Thoracic aorta (tissue), 2 donors: Measurements from ENCODE around the gene ACOT7. TPM values are rescaled to one million over a fixed set of nuclear protein-coding genes. Genes with fewer than 3 reads are reported as not detected.
"Not testable (repeated sequence)": the region's sequence is repeated elsewhere in the genome, so short reads cannot be mapped to it uniquely, and the experiment has no call there.

Source experiments
- ATAC-seq: fragments of 150-250 bp; one replicate; pipeline ENCODE4 v1.8.0; 2017; ENCODE audit warnings: low read depth; ENCODE audit not compliant: insufficient number of reproducible peaks, low FRiP score
- DNase-seq: peaks from one replicate; pipeline ENCODE4 v3.0.0-alpha.2; 2020; ENCODE audit warnings: low spot score
- H3K27ac ChIP-seq, 2 donors: fragments of 200-600 bp; sonication (generic); 1 replicate in 1 of 2; 2 replicates in 1 of 2; pipeline ENCODE4 v1.5.1; 2016; ENCODE audit warnings: mild to moderate bottlenecking in 2 of 2, moderate library complexity in 2 of 2
- H3K27me3 ChIP-seq: fragments of 200-600 bp; sonication (generic); replicated peaks from 2 replicates; pipeline ENCODE4 v1.6.0; 2016; ENCODE audit warnings: mild to moderate bottlenecking; ENCODE audit not compliant: insufficient read depth
- H3K36me3 ChIP-seq: fragments of 200-600 bp; sonication (generic); one replicate; pipeline ENCODE4 v1.5.1; 2016
- H3K4me1 ChIP-seq, 2 donors: fragments of 200-600 bp; sonication (generic); 1 replicate in 1 of 2; 2 replicates in 1 of 2; pipeline versions ENCODE4 v1.5.1 to v1.6.0; 2016; ENCODE audit warnings: low read depth in 2 of 2, mild to moderate bottlenecking in 1 of 2; ENCODE audit not compliant: control insufficient read depth in 1 of 2
- H3K4me3 ChIP-seq: fragments of 200-600 bp; sonication (generic); 2 replicates; pipeline ENCODE4 v1.5.1; 2016; ENCODE audit warnings: mild to moderate bottlenecking
- H3K9me3 ChIP-seq: fragments of 200-600 bp; sonication (generic); 2 replicates; pipeline ENCODE4 v1.5.1; 2016
- total RNA-seq, 2 donors: library from RNA; depleted of rRNA; stranded (reverse); fragments of >200 nt; gene quantifications; one replicate each; pipeline versions ENCODE4 v1.1.0 to v1.2.3, GENCODE V29; 2016
- TF ChIP-seq, protein P1 (sequence below): fragments of 200-600 bp; sonication (generic); IDR thresholded peaks from one replicate; pipeline ENCODE4 v1.5.1; 2019; ENCODE audit warnings: antibody characterized with exemption

ACOT7 gene
- total RNA-seq, 2 donors from 2014 or later: 23.7 to 33.0 TPM

DNA sequence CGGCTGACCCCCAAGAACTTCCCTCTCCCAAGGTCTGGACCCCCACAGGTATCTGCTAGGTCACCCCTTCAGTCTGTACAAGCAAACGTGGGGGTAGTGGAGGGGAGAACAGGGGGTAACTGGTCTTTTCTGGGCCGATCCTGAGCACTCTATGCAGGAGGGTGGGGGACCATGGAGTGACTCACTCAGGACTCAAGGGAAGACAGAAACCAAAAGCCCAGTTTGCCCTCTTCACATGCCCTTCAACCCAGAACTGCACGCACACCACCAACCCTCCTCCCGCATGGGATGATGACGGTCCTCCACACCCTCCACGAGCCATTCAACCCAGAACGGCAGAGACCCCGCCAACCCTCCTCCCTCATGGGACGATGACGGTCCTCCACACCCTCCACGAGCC lies 79.1 kb downstream of the ACOT7 start:
- Histone ChIP-seq H3K36me3 (no peaks in the 10 kb centered on the region), H3K27me3 (no peaks in the 10 kb centered on the region), H3K9me3 (no peaks in the 10 kb centered on the region), H3K27ac (no peak overlapping the region), H3K4me3 (no peak overlapping the region), H3K4me1 (no peaks in the 10 kb centered on the region)
- TF ChIP-seq, protein P1, sequence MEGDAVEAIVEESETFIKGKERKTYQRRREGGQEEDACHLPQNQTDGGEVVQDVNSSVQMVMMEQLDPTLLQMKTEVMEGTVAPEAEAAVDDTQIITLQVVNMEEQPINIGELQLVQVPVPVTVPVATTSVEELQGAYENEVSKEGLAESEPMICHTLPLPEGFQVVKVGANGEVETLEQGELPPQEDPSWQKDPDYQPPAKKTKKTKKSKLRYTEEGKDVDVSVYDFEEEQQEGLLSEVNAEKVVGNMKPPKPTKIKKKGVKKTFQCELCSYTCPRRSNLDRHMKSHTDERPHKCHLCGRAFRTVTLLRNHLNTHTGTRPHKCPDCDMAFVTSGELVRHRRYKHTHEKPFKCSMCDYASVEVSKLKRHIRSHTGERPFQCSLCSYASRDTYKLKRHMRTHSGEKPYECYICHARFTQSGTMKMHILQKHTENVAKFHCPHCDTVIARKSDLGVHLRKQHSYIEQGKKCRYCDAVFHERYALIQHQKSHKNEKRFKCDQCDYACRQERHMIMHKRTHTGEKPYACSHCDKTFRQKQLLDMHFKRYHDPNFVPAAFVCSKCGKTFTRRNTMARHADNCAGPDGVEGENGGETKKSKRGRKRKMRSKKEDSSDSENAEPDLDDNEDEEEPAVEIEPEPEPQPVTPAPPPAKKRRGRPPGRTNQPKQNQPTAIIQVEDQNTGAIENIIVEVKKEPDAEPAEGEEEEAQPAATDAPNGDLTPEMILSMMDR: no peak
- DNase-seq (no peak), ATAC-seq (no peak)

DNA sequence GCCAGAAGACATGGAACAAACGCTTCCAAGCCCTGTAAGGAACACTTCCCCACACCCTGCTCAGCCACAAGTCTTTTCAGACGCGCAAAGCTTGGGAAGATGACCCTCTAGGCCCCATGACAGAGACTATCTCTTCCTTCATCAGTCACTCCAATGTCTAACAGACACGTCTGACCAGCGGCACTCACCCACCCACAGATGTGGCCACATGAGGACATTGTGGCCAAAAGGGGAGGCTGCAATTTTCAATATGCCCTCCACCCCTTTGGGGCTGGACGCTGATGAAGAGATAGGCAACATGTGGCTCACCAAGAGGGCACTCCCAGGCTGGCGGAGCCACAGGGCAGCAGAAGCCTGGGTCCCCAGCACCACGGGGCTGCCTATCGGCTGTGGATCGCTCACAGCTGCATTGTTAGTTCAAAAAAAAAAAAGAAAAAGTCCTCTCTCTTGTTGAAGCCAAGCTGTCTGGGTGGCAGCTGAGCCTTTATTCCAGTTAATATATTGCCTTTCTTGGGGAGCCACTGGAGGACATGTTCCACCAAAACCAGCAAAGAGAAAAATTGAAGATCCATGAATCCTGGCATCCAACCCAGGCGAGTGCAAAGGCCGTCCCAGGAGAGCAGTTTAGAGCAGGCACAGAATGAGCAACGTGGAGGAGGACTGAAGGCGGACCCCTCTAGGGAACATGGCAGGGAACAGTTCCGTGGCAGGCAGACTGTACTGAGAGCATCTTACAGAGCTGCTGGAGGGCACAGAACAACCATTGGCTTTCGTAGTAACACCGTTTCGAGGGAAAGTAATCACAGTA lies 80.0 kb downstream of the ACOT7 start:
- Histone ChIP-seq H3K4me3 (no peak overlapping the region), H3K27me3 (no peaks in the 10 kb centered on the region), H3K9me3 (no peaks in the 10 kb centered on the region), H3K36me3 (no peaks in the 10 kb centered on the region), H3K4me1 (no peaks in the 10 kb centered on the region), H3K27ac (no peak overlapping the region)
- DNase-seq (no peak), ATAC-seq (no peak)
- TF ChIP-seq, protein P1: no peak

DNA sequence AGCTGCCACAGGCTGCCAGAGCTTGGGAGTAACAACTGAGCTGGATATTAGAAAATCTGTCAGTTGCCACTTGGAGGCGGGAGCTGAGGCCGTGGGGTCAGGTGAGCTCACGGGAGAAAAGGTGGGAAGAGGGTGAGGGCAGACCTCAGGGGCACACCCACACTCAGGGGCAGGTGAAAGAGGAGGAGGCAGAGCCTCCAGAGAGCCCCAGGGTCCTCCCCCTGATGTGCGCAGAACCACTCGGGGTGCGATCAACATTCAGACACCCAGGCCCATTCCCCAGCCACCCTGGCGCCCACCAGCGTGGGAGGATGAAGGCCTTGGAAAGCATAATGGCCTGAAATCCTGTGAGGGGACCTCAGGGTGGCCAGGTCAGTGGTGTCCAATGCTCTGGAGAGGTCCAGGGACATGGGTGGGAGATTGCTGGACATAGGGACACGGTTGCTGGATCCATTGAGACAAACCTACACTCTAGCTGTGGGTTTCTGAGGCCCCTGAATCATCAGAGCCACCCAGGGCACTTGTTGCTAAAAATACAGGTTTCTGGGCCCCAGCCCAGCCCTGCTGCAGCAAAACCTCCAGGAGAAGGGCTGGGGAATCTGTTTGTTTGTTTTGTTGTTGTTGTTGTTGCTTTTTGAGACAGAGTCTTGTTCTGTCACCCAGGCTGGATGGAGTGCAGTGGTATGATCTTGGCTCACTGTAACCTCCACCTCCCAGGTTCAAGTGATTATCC lies 83.3 kb downstream of the ACOT7 start:
- no peaks in the 10 kb centered on the region for H3K9me3 ChIP-seq
- H3K4me3 ChIP-seq: no peak overlapping the region
- TF ChIP-seq, protein P1: no peak
- no peak for DNase-seq
- no peak for ATAC-seq
- H3K27ac ChIP-seq: no peak overlapping the region
- H3K27me3 ChIP-seq: no peaks in the 10 kb centered on the region
- H3K4me1 ChIP-seq: no peaks in the 10 kb centered on the region
- no peaks in the 10 kb centered on the region for H3K36me3 ChIP-seq

- no peaks in the 10 kb centered on the region for H3K27me3 ChIP-seq
- DNase-seq: no peak
- ATAC-seq: no peak
- no peak overlapping the region for H3K27ac ChIP-seq
- TF ChIP-seq, protein P1: no peak
- H3K9me3 ChIP-seq: no peaks in the 10 kb centered on the region
- no peaks in the 10 kb centered on the region for H3K4me1 ChIP-seq
- H3K4me3 ChIP-seq: no peak overlapping the region
- H3K36me3 ChIP-seq: no peaks in the 10 kb centered on the region
Measured at GRCh38 chr1:6309564-6309963, 84.0 kb downstream of the ACOT7 start.

DNA sequence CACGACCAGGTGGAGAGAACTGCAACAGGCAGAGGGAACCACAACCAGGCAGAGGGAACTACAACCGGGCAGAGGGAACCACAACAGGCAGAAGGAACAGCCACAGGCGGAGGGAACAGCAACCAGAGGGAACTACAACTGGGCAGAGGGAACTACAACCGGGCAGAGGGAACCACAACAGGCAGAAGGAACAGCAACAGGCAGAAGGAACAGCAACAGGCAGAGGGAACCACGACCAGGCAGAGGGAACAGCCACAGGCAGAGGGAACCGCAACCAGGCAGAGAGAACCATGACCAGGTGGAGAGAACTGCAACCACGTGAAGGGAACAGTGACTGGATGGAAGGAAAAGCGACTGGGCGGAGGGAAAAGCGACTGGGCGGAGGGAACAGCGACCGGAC lies 85.1 kb downstream of the ACOT7 start:
- no peak for DNase-seq
- TF ChIP-seq, protein P1: no peak
- H3K27me3 ChIP-seq: no peaks in the 10 kb centered on the region
- H3K4me3 ChIP-seq: no peak overlapping the region
- no peaks in the 10 kb centered on the region for H3K4me1 ChIP-seq
- ATAC-seq: no peak
- H3K27ac ChIP-seq: no peak overlapping the region
- no peaks in the 10 kb centered on the region for H3K36me3 ChIP-seq
- H3K9me3 ChIP-seq: no peaks in the 10 kb centered on the region

DNA sequence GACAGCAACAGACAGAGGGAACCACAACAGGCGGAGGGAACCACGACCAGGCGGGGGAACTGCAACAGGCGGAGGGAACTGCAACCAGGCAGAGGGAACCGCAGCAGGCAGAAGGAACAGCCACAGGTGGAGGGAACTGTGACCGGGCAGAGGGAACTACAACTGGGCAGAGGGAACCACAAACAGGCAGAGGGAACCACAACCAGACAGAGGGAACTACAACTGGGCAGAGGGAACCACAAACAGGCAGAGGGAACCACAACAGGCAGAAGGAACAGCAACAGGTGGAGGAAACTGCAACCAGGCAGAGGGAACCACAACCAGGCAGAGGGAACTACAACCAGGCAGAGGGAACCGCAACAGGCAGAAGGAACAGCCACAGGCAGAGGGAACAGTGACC lies 85.9 kb downstream of the ACOT7 start:
- not testable (repeated sequence) for H3K9me3 ChIP-seq, H3K27me3 ChIP-seq, DNase-seq, H3K27ac ChIP-seq, H3K4me3 ChIP-seq, ATAC-seq, H3K36me3 ChIP-seq, H3K4me1 ChIP-seq
